Ovary (tissue), 3 donors: Measurements from ENCODE around the gene UGT1A1.

Experiments
- EP300 ChIP-seq: sonication (generic); formaldehyde crosslinking; IDR thresholded peaks from one replicate; pipeline ENCODE4 v1.6.1; 2017; ENCODE audit warnings: antibody characterized with exemption
- POLR2A ChIP-seq: fragments of 450-650 bp; IDR thresholded peaks from one replicate; pipeline ENCODE4 v1.6.1; 2017; ENCODE audit warnings: antibody characterized with exemption, mild to moderate bottlenecking, moderate library complexity
- TF ChIP-seq, protein P1 (sequence below), 3 donors: fragments of 450-650 bp in 2 of 3; fragments of 200-600 bp in 1 of 3; IDR thresholded peaks; one replicate each; pipeline versions ENCODE4 v1.5.1 to v1.8.0; 2016 to 2022; ENCODE audit warnings: antibody characterized with exemption in 3 of 3, mild to moderate bottlenecking in 1 of 3
- donor health status: DM: no; HTN: no; CAD: no.

DNA sequence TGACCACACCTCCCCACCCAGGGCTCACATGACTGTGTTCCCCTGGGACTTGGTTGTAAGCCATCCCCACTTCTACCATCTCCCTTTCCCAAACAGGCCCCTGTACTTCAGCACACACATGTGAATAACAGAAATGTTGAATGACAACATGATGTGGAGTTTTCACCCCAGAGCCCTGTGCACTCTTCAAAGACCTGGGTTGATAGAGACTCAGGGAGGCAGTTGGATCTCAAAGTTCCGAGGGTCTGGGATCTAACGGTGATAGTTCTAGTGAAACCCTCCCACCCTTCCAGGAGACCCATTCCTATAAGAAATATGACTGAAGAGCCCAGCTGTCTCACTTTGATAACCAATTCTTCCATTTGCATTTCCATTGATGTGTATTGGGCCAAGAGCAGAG is 18.0 kb downstream of the UGT1A1 start, which contains the start of gene MROH2A:
- TF ChIP-seq, protein P1, sequence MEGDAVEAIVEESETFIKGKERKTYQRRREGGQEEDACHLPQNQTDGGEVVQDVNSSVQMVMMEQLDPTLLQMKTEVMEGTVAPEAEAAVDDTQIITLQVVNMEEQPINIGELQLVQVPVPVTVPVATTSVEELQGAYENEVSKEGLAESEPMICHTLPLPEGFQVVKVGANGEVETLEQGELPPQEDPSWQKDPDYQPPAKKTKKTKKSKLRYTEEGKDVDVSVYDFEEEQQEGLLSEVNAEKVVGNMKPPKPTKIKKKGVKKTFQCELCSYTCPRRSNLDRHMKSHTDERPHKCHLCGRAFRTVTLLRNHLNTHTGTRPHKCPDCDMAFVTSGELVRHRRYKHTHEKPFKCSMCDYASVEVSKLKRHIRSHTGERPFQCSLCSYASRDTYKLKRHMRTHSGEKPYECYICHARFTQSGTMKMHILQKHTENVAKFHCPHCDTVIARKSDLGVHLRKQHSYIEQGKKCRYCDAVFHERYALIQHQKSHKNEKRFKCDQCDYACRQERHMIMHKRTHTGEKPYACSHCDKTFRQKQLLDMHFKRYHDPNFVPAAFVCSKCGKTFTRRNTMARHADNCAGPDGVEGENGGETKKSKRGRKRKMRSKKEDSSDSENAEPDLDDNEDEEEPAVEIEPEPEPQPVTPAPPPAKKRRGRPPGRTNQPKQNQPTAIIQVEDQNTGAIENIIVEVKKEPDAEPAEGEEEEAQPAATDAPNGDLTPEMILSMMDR (IDR thresholded peaks at IDR 0.05), result no peak
- TF ChIP-seq POLR2A (no peak), EP300 (no peak)
